ENCODE results near the gene CLCN1.

The CLCN1 gene

DNA sequence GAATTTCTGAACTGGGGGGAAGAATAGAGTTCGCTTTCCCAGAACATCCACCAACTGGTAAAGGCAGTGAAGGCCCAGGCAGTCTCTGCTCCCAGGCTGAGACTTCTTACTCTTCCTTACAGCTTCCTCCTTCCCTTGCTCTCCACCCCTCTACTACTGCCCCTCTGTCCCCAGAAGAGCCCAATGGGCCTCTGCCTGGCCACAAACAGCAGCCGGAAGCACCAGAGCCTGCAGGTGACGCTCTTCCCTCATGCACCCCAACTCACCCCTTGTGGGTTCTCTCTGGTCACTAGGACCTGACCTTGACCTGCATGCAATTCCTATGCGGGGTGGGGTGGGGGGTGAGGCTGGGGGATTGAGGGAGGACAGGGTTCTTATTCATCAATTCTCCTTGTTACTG, 30.1 kb downstream of the CLCN1 start:
- no peak overlapping the region for H3K4me2 ChIP-seq (ENCODE audit: low read length)
- H3K4me3 ChIP-seq (ENCODE audit: low read depth, low read length, poor library complexity, severe bottlenecking): no peak overlapping the region
- H3K9me3 ChIP-seq (ENCODE audit: low read length): no peaks in the 10 kb centered on the region
- no peaks in the 10 kb centered on the region for H3K79me2 ChIP-seq (ENCODE audit: insufficient read depth, low read length)
- H3F3A ChIP-seq (ENCODE audit: insufficient read depth, low read length): no peaks in the 10 kb centered on the region
- H3K27ac ChIP-seq (ENCODE audit: low read depth, low read length, poor library complexity, severe bottlenecking): no peak overlapping the region
- H4K20me1 ChIP-seq (ENCODE audit: insufficient read depth, low read length): no peaks in the 10 kb centered on the region
- 0 out of 2 replicates have a peak, but pooled peaks cover 9% of the 10 kb centered on the region for H3K27me3 ChIP-seq (ENCODE audit: insufficient read depth, low read length)
- no peak for TF ChIP-seq EZH2 (IDR thresholded peaks at IDR 0.05; ENCODE audit: borderline replicate concordance, low read length)
- TF ChIP-seq, protein P1, sequence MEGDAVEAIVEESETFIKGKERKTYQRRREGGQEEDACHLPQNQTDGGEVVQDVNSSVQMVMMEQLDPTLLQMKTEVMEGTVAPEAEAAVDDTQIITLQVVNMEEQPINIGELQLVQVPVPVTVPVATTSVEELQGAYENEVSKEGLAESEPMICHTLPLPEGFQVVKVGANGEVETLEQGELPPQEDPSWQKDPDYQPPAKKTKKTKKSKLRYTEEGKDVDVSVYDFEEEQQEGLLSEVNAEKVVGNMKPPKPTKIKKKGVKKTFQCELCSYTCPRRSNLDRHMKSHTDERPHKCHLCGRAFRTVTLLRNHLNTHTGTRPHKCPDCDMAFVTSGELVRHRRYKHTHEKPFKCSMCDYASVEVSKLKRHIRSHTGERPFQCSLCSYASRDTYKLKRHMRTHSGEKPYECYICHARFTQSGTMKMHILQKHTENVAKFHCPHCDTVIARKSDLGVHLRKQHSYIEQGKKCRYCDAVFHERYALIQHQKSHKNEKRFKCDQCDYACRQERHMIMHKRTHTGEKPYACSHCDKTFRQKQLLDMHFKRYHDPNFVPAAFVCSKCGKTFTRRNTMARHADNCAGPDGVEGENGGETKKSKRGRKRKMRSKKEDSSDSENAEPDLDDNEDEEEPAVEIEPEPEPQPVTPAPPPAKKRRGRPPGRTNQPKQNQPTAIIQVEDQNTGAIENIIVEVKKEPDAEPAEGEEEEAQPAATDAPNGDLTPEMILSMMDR (IDR thresholded peaks at IDR 0.05; ENCODE audit: low read length): no peak
- no peaks in the 10 kb centered on the region for H3K36me3 ChIP-seq (ENCODE audit: insufficient read depth, low read length)
- no peaks in the 10 kb centered on the region for H3K9me2 ChIP-seq (ENCODE audit: low read depth, low read length)
- no peak overlapping the region for H3K9ac ChIP-seq (ENCODE audit: low read length)
- no peak overlapping the region for H2AFZ ChIP-seq (ENCODE audit: low read length)
- H3K4me1 ChIP-seq (ENCODE audit: insufficient read depth, low read length, severe bottlenecking): no peaks in the 10 kb centered on the region

DNA sequence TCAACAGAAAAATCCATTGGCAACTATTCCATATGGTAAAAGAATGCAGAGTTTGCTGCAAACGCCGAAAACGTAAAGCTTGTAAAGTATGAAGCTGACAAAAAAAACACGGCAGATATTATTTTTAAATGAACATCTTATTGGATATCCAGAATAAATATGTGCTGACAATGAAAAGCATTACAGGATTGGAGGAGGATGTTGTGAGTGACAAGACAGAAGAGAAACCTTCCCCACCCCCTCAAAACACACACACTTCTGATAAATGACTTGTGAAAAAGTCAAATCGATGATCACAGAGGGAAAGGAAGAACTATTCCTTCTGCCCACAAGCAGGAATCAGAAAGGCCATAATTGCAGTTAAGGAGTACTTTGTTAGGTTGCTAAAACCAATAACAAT, 32.0 kb downstream of the CLCN1 start:
- H3K79me2 ChIP-seq (ENCODE audit: insufficient read depth, low read length): no peaks in the 10 kb centered on the region
- H3K27me3 ChIP-seq (ENCODE audit: insufficient read depth, low read length): 0 out of 2 replicates have a peak, but pooled peaks cover 9% of the 10 kb centered on the region
- H4K20me1 ChIP-seq (ENCODE audit: insufficient read depth, low read length): no peaks in the 10 kb centered on the region
- no peak overlapping the region for H3K27ac ChIP-seq (ENCODE audit: low read depth, low read length, poor library complexity, severe bottlenecking)
- H3F3A ChIP-seq (ENCODE audit: insufficient read depth, low read length): no peaks in the 10 kb centered on the region
- H2AFZ ChIP-seq (ENCODE audit: low read length): no peak overlapping the region
- H3K9me2 ChIP-seq (ENCODE audit: low read depth, low read length): no peaks in the 10 kb centered on the region
- H3K9me3 ChIP-seq (ENCODE audit: low read length): no peaks in the 10 kb centered on the region
- no peak overlapping the region for H3K9ac ChIP-seq (ENCODE audit: low read length)
- TF ChIP-seq EZH2 (IDR thresholded peaks at IDR 0.05; ENCODE audit: borderline replicate concordance, low read length): no peak
- no peak overlapping the region for H3K4me3 ChIP-seq (ENCODE audit: low read depth, low read length, poor library complexity, severe bottlenecking)
- no peaks in the 10 kb centered on the region for H3K36me3 ChIP-seq (ENCODE audit: insufficient read depth, low read length)
- no peaks in the 10 kb centered on the region for H3K4me1 ChIP-seq (ENCODE audit: insufficient read depth, low read length, severe bottlenecking)
- H3K4me2 ChIP-seq (ENCODE audit: low read length): no peak overlapping the region

DNA sequence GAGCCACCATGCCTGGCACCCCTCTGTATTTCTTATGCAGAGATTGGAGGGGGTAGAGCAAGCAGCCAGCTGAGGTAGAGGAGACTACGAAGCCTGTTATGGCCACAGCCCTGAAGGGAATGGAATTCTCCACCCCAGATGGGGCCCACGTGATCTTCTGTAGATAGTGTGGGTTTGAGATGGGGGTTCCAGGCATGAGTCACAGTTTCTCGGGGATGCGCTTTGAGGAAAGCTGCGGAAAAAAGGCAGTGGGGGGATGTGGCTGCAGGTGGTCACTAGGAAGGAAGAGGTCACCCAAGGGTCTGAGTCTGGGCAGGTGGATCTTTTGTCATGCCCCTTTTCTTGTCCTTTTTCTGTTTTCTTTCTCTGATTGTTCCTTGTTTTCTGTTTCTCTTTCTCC, 35.1 kb downstream of the CLCN1 start:
- Histone ChIP-seq H3K4me2 (ENCODE audit: low read length) (no peak overlapping the region), H3K27ac (ENCODE audit: low read depth, low read length, poor library complexity, severe bottlenecking) (no peak overlapping the region), H4K20me1 (ENCODE audit: insufficient read depth, low read length) (no peaks in the 10 kb centered on the region), H3K27me3 (ENCODE audit: insufficient read depth, low read length) (0 out of 2 replicates have a peak, but pooled peaks cover 18% of the 10 kb centered on the region), H3K4me3 (ENCODE audit: low read depth, low read length, poor library complexity, severe bottlenecking) (no peak overlapping the region), H3K79me2 (ENCODE audit: insufficient read depth, low read length) (no peaks in the 10 kb centered on the region), H3F3A (ENCODE audit: insufficient read depth, low read length) (no peaks in the 10 kb centered on the region), H3K9me3 (ENCODE audit: low read length) (no peaks in the 10 kb centered on the region), H2AFZ (ENCODE audit: low read length) (no peak overlapping the region), H3K4me1 (ENCODE audit: insufficient read depth, low read length, severe bottlenecking) (no peaks in the 10 kb centered on the region), H3K9me2 (ENCODE audit: low read depth, low read length) (no peaks in the 10 kb centered on the region), H3K9ac (ENCODE audit: low read length) (no peak overlapping the region), H3K36me3 (ENCODE audit: insufficient read depth, low read length) (no peaks in the 10 kb centered on the region)
- no peak for TF ChIP-seq EZH2 (IDR thresholded peaks at IDR 0.05; ENCODE audit: borderline replicate concordance, low read length)
- TF ChIP-seq, protein P1 (IDR thresholded peaks at IDR 0.05; ENCODE audit: low read length): no peak

DNA sequence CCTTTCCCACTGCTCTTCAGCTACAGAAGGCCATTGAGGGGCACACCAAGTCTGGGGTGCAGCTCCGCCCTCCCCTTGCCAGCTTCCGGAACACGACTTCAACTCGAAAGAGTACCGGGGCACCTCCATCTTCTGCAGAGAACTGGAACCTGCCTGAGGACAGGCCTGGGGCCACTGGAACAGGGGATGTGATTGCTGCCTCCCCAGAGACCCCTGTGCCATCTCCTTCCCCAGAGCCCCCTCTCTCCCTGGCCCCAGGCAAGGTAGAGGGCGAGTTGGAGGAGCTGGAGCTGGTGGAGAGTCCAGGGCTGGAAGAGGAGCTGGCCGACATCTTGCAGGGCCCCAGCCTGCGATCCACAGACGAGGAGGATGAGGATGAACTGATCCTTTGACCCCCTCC, 35.7 kb downstream of the CLCN1 start:
- H3K27me3 ChIP-seq (ENCODE audit: insufficient read depth, low read length): 0 out of 2 replicates have a peak, but pooled peaks cover 18% of the 10 kb centered on the region
- no peaks in the 10 kb centered on the region for H3K9me2 ChIP-seq (ENCODE audit: low read depth, low read length)
- no peak overlapping the region for H3K27ac ChIP-seq (ENCODE audit: low read depth, low read length, poor library complexity, severe bottlenecking)
- no peaks in the 10 kb centered on the region for H3K79me2 ChIP-seq (ENCODE audit: insufficient read depth, low read length)
- no peak overlapping the region for H3K4me2 ChIP-seq (ENCODE audit: low read length)
- no peak overlapping the region for H2AFZ ChIP-seq (ENCODE audit: low read length)
- no peaks in the 10 kb centered on the region for H3F3A ChIP-seq (ENCODE audit: insufficient read depth, low read length)
- no peaks in the 10 kb centered on the region for H4K20me1 ChIP-seq (ENCODE audit: insufficient read depth, low read length)
- TF ChIP-seq, protein P1 (IDR thresholded peaks at IDR 0.05; ENCODE audit: low read length): no peak
- TF ChIP-seq EZH2 (IDR thresholded peaks at IDR 0.05; ENCODE audit: borderline replicate concordance, low read length): no peak
- no peak overlapping the region for H3K4me3 ChIP-seq (ENCODE audit: low read depth, low read length, poor library complexity, severe bottlenecking)
- no peaks in the 10 kb centered on the region for H3K9me3 ChIP-seq (ENCODE audit: low read length)
- H3K9ac ChIP-seq (ENCODE audit: low read length): no peak overlapping the region
- no peaks in the 10 kb centered on the region for H3K36me3 ChIP-seq (ENCODE audit: insufficient read depth, low read length)
- H3K4me1 ChIP-seq (ENCODE audit: insufficient read depth, low read length, severe bottlenecking): no peaks in the 10 kb centered on the region
